GM12878 (cell line): ENCODE data around the gene AAMP. TPM values are rescaled to one million over a fixed set of nuclear protein-coding genes. Genes with fewer than 3 reads are reported as not detected.

Source experiments
- ATAC-seq: fragments of 200-7000 bp; cut with Tn5 transposase; 3 replicates; pipeline ENCODE4 v1.9.1; 2020; ENCODE audit warnings: mild to moderate bottlenecking, moderate library complexity
- BruUV-seq: library from RNA; stranded (reverse); fragments of 400-500 nt; replicated peaks from 2 replicates; lab custom pipeline; 2021; lab: Mats Ljungman, UMichigan
- CTCF ChIA-PET: fragments of 300-600 bp; sonication (Branson Sonifier 250); formaldehyde crosslinking; extraction: SDS; loops from one replicate; lab custom pipeline; 2021; ENCODE audit warnings: inconsistent platforms; lab: Yijun Ruan, JAX
- POLR2A ChIA-PET: fragments of 350-600 bp; formaldehyde crosslinking; extraction: SDS; loops from one replicate; lab custom pipeline; 2021; ENCODE audit warnings: inconsistent platforms; lab: Charles Lee
- RAD21 ChIA-PET: fragments of 300-600 bp; sonication (Branson Sonifier 250); formaldehyde crosslinking; loops from one replicate; lab custom pipeline; 2023; ENCODE audit warnings: antibody characterized with exemption; ENCODE audit not compliant: unreplicated experiment; lab: Charles Lee
- SMC1A ChIA-PET: fragments of 300-600 bp; sonication (Branson Sonifier 250); formaldehyde crosslinking; loops from one replicate; lab custom pipeline; 2023; ENCODE audit not compliant: unreplicated experiment, uncharacterized antibody; lab: Charles Lee
- DNase-seq: peaks from one replicate; pipeline ENCODE4 v3.0.0-alpha.2; 2011; ENCODE audit warnings: low read depth, low spot score
- FAIRE-seq: peaks from 3 replicates; lab custom pipeline; 2011; peaks lifted over from hg19 to GRCh38; lab: Jason Lieb, UNC
- H2AFZ ChIP-seq: 2 replicates; pipeline ENCODE4 v1.6.0; 2011; ENCODE audit warnings: low read depth, low read length, control low read depth; ENCODE audit not compliant: control insufficient read depth
- H3K27ac ChIP-seq: 2 replicates; pipeline ENCODE4 v1.5.1; 2011; ENCODE audit warnings: control low read depth; ENCODE audit not compliant: control insufficient read depth, insufficient read depth
- H3K27me3 ChIP-seq, 2 experiments: replicated peaks in 1 of 2; 2 replicates each; pipeline versions ENCODE4 v1.6.0 to v1.6.1; 2011; ENCODE audit warnings: low read length in 1 of 2; ENCODE audit not compliant: control insufficient read depth in 2 of 2, insufficient read depth in 2 of 2
- H3K36me3 ChIP-seq, 2 experiments: 2 replicates each; pipeline ENCODE4 v1.5.1; 2011; ENCODE audit warnings: low read length in 1 of 2; ENCODE audit not compliant: control insufficient read depth in 2 of 2, insufficient read depth in 2 of 2
- H3K4me1 ChIP-seq: 2 replicates; pipeline ENCODE4 v1.6.1; 2011; ENCODE audit warnings: mild to moderate bottlenecking, low read length, moderate library complexity, mixed read lengths; ENCODE audit not compliant: control insufficient read depth, insufficient read depth
- H3K4me2 ChIP-seq: 2 replicates; pipeline ENCODE4 v1.6.0; 2011; ENCODE audit warnings: control low read depth; ENCODE audit not compliant: control insufficient read depth, insufficient read depth
- H3K4me3 ChIP-seq: fragments of 200-600 bp; sonication (generic); 2 replicates; pipeline ENCODE4 v1.5.1; 2016
- H3K79me2 ChIP-seq: 2 replicates; pipeline ENCODE4 v1.6.0; 2011; ENCODE audit warnings: low read length; ENCODE audit not compliant: control insufficient read depth, insufficient read depth
- H3K9ac ChIP-seq: 2 replicates; pipeline ENCODE4 v1.8.0; 2011; ENCODE audit warnings: low read length, control low read depth, mixed read lengths; ENCODE audit not compliant: control insufficient read depth, insufficient read depth
- H3K9me3 ChIP-seq: replicated peaks from 3 replicates; pipeline ENCODE4 v1.5.1; 2011; ENCODE audit warnings: mild to moderate bottlenecking, low read length; ENCODE audit not compliant: control insufficient read depth, insufficient read depth
- H4K20me1 ChIP-seq: 2 replicates; pipeline ENCODE4 v1.6.0; 2011; ENCODE audit not compliant: control insufficient read depth, insufficient read depth
- BCL3 ChIP-seq: IDR thresholded peaks from 2 replicates; pipeline ENCODE4 v1.6.1; 2011; ENCODE audit warnings: borderline replicate concordance, low read depth, mild to moderate bottlenecking, moderate library complexity, low read length; ENCODE audit not compliant: insufficient read depth, poor library complexity, severe bottlenecking
- CHD1 ChIP-seq: IDR thresholded peaks from 2 replicates; pipeline ENCODE4 v1.6.1; 2012; ENCODE audit warnings: low read depth, low read length, improper control_type of control experiment
- CREM ChIP-seq: IDR thresholded peaks from 2 replicates; pipeline ENCODE4 v1.6.1; 2014; ENCODE audit warnings: antibody characterized with exemption, low read depth
- GABPA ChIP-seq: IDR thresholded peaks from 2 replicates; pipeline ENCODE4 v1.6.1; 2014; ENCODE audit warnings: antibody characterized with exemption, low read depth, mild to moderate bottlenecking, inconsistent platforms
- NR2F1 ChIP-seq: fragments of 450-650 bp; conservative IDR thresholded peaks from 2 replicates; pipeline ENCODE4 v1.6.1; 2017; ENCODE audit warnings: mild to moderate bottlenecking
- POLR2AphosphoS5 ChIP-seq: IDR thresholded peaks from 2 replicates; pipeline ENCODE4 v1.6.1; 2011; ENCODE audit warnings: mild to moderate bottlenecking, low read length, inconsistent platforms
- RUNX3 ChIP-seq: IDR thresholded peaks from 2 replicates; pipeline ENCODE4 v1.6.1; 2012; ENCODE audit warnings: low read length, inconsistent platforms
- SMAD1 ChIP-seq: fragments of 450-650 bp; IDR thresholded peaks from 2 replicates; pipeline ENCODE4 v1.6.1; 2018; ENCODE audit warnings: mild to moderate bottlenecking, low read depth; ENCODE audit not compliant: partially characterized antibody
- SP1 ChIP-seq: IDR thresholded peaks from one replicate; pipeline ENCODE4 v1.6.1; 2011; ENCODE audit warnings: low read depth, low read length
- USF2 ChIP-seq: IDR thresholded peaks from 2 replicates; pipeline ENCODE4 v1.6.1; 2011; ENCODE audit warnings: low read depth, low read length, improper control_type of control experiment, borderline replicate concordance
- WRNIP1 ChIP-seq: IDR thresholded peaks from 2 replicates; pipeline ENCODE4 v1.6.1; 2011; ENCODE audit warnings: low read depth, low read length, improper control_type of control experiment, borderline replicate concordance
- WGBS: methylation state at CpG from one replicate; pipeline ENCODE4 v1.1.6; 2016; ENCODE audit warnings: low lambda C conversion rate; ENCODE audit not compliant: insufficient replicate concordance, insufficient coverage; ENCODE audit errors: missing lambda C conversion rate; 5-methylcytosine and 5-hydroxymethylcytosine counted together
- in situ Hi-C: fragments of 300-500 bp; cut with MboI; formaldehyde crosslinking; loops from 9 replicates; pipeline ENCODE4 v1.14.3; 2018; ENCODE audit warnings: mixed read lengths
- intact Hi-C: fragments of 100-400 bp; cut with micrococcal nuclease; formaldehyde crosslinking; loops from one replicate; pipeline ENCODE4 v1.14.2; 2022; ENCODE audit not compliant: unreplicated experiment
- polyA plus RNA-seq, 11 experiments: library from polyadenylated mRNA; depleted of rRNA in 4 of 11; unstranded in 6 of 11; stranded (reverse) in 5 of 11; fragments of >200 nt; fragmentation: Nextera tagmentation in 4 of 11; fragmentation: Illumina TruSeq in 1 of 11; extraction: Ambion mirVana in 4 of 11; extraction: Trizol in 1 of 11; gene quantifications; 1 replicate in 1 of 11; 2 replicates in 10 of 11; pipeline versions ENCODE4 v1.2.1 to v1.2.3, GENCODE V29; 2011 to 2016; ENCODE audit warnings: inconsistent platforms in 2 of 11, missing spikeins in 2 of 11, low read depth in 1 of 11
- total RNA-seq, 4 experiments: library from RNA; depleted of rRNA in 3 of 4; stranded (reverse); fragments of >200 nt in 3 of 4; fragmentation: Illumina TruSeq in 1 of 4; extraction: Trizol in 1 of 4; gene quantifications; 2 replicates each; pipeline versions ENCODE4 v1.2.1 to v1.2.3, GENCODE V29; 2013 to 2021
- TF ChIP-seq, protein P1 (sequence below): IDR thresholded peaks from 2 replicates; pipeline ENCODE4 v1.6.1; 2011; ENCODE audit warnings: mild to moderate bottlenecking, low read depth, low read length, moderate library complexity; ENCODE audit not compliant: insufficient replicate concordance
- TF ChIP-seq, protein P2 (sequence below): IDR thresholded peaks from 2 replicates; pipeline ENCODE4 v1.6.1; 2011; ENCODE audit warnings: borderline replicate concordance, low read depth, mild to moderate bottlenecking, moderate library complexity, mixed read lengths, low read length; ENCODE audit not compliant: insufficient read depth; ENCODE audit errors: extremely low read length

AAMP gene
- total and polyA plus RNA-seq, 10 of the 15 experiments (the other 5 are each of a cell fraction or from before 2014, with no cell fraction given): 4.4 to 140 (median 81.9) TPM

GRCh38 chr2:218264773-218265561 lies 5.0 kb downstream of the AAMP start:
- POLR2A ChIA-PET: no interaction called here
- CTCF ChIA-PET: no interaction called here
- SMC1A ChIA-PET: no interaction called here

More at GRCh38 chr2:218264773-218265561, 5.0 kb downstream of the AAMP start:
- H3K27ac ChIP-seq: no peak overlapping the region
- BruUV-seq: no TSS peak
- RAD21 ChIA-PET: no interaction called here
- H3K36me3 ChIP-seq: peaks cover 10 to 18% of the 10 kb centered on the region in 2 experiments; a peak in 3 of 4 replicates
- in situ Hi-C loops: no loop called here
- TF ChIP-seq BCL3: no peak
- TF ChIP-seq NR2F1: no peak
- TF ChIP-seq, protein P1, sequence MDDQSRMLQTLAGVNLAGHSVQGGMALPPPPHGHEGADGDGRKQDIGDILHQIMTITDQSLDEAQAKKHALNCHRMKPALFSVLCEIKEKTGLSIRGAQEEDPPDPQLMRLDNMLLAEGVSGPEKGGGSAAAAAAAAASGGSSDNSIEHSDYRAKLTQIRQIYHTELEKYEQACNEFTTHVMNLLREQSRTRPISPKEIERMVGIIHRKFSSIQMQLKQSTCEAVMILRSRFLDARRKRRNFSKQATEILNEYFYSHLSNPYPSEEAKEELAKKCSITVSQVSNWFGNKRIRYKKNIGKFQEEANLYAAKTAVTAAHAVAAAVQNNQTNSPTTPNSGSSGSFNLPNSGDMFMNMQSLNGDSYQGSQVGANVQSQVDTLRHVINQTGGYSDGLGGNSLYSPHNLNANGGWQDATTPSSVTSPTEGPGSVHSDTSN: no peak
- TF ChIP-seq WRNIP1: no peak
- no peak for TF ChIP-seq CHD1
- no peak for TF ChIP-seq CREM
- no peak for TF ChIP-seq RUNX3
- TF ChIP-seq SMAD1: no peak
- no peak for TF ChIP-seq POLR2AphosphoS5
- no peak for TF ChIP-seq USF2
- TF ChIP-seq SP1: no peak
- no peak for TF ChIP-seq GABPA
- TF ChIP-seq, protein P2, sequence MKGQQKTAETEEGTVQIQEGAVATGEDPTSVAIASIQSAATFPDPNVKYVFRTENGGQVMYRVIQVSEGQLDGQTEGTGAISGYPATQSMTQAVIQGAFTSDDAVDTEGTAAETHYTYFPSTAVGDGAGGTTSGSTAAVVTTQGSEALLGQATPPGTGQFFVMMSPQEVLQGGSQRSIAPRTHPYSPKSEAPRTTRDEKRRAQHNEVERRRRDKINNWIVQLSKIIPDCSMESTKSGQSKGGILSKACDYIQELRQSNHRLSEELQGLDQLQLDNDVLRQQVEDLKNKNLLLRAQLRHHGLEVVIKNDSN: no peak
- H3K27me3 ChIP-seq: no peaks in the 10 kb centered on the region
- intact Hi-C loops: no loop called here
- H4K20me1 ChIP-seq: no peaks in the 10 kb centered on the region
- no peaks in the 10 kb centered on the region for H3K9me3 ChIP-seq
- H3K4me1 ChIP-seq: peaks cover 17% of the 10 kb centered on the region
- H3K79me2 ChIP-seq: peaks cover 9% of the 10 kb centered on the region
- no peak overlapping the region for H2AFZ ChIP-seq
- H3K4me3 ChIP-seq: no peak overlapping the region
- FAIRE-seq (no peak), DNase-seq (no peak), ATAC-seq (no peak)
- no peak overlapping the region for H3K9ac ChIP-seq
- 84% methylated on average over 19 of the region's 22 CpGs for WGBS
- H3K4me2 ChIP-seq: no peak overlapping the region
